Activated T-helper 1 cell treated with Interleukin-2 at 50 U/mL for 16 hours (primary cell): Measurements from ENCODE around the gene HDGF.
"Not testable (repeated sequence)": the region's sequence is repeated elsewhere in the genome, so short reads cannot be mapped to it uniquely, and the experiment has no call there.

Source experiments
- DNase-seq: peaks from one replicate; pipeline ENCODE4 v3.0.0-alpha.2; 2020; ENCODE audit warnings: low read depth

The HDGF gene

DNA sequence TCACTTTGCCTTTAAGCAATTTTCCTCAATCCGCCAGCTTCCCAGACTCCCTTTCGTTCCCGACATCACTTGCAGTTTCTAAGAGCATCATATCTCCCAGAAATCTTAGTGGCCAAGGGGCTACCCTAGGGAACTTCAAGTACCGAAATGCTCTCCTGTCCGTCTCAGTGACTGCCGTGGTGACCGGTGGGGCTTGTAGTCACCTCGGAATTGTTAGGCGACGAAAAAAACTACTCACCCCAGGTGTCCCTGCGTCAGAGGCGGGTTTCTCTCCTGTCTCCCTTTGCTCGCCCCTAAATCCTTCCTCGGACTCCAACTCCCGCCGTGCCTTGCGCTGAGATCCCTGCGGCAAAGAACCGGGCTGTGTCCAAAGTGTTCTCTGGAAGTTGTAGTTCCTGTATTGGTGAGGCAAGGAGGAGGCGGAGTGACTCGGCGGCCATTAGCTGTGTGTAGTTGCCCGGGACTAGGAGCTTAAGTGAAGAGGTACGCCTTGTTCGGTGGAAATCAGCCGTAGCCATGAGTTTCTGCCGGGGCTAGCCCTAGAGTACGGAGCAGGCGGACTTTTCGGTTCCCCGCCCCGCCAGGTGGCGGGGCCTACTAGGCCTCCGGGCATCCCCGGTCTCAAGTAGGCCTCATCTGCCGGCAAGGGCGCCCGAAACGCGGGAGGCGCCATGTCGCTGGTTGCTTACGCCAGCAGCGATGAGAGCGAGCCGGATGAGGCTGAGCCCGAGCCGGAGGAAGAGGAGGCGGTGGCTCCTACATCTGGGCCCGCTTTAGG is 15.8 kb upstream of the HDGF start, which contains the start of gene PRCC:
Gene PRCC (plus strand): TSS at position 435 of the 778 bp plus-strand sequence. CDS start 237 bp downstream, at position 672.
- peak; percentile 95 for DNase-seq

DNA sequence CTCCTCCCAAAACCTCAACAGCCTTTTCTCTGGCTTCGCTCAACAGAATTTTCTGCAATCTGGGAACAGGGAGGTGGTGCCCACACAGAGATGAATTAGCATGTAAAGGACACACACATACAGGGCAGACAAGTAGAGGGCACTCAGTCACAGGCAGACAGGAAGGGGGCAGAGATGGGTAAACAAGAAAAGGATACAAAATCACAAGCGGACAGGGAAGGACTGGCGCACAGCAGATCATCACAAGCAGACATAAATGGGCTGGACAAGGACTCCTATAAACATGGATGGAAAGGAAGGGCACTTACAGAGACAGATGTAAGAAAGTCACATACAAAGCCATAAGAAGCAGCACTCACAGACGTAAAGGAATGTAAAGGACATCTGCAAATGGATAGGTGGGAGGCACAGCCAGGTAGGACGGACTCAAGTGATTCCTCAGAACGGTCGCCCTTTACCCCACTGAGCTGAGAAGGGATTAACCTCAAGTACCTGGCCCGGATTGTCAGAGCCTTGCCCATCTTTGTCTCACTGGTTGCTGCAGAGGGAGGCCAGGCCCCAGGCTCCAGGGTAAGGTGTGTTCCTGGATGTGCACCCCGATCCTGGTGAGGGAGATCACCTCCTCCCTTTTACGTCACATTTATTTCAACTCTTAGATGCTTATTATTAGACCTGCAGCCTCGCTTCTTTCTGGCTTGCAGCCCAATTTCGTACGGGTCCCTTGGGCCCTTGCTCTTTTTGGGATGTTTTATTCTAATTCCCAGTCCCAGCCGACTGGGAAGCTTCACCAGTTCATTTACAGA is 15.0 kb upstream of the HDGF start:
- DNase-seq, result no peak

DNA sequence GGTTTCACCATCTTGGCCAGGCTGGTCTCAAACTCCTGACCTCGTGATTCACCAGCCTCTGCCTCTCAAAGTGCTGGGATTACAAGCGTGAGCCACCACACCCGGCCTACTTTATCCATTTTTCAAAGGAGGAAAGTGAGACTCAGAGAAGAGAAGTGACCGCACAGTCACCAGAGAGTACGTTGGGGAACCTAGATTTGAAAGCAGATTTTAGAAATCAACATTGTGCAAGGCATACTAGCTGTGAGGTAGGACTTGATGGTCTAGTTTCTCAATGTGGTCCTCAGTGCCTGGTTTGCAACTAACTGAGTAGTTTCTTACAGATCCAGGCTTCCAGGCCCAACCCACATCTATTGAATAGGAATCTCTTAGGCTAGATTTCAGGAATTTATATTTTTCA is 14.2 kb upstream of the HDGF start:
- DNase-seq, result no peak

DNA sequence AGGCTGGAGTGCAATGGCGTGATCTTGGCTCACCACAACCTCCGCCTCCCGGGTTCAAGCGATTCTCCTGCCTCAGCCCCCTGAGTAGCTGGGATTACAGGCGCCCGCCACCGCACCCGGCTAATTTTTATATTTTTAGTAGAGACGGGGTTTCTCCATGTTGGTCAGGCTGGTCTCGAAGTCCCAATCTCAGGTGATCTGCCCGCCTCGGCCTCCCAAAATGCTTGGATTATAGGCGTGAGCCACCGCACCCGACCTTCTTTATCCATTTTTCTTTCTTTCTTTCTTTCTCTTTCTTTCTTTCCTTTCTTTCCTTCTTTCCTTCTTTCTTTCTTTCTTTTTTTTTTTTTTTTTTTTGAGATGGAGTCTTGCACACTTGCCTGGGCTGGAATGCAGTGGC is 13.7 kb upstream of the HDGF start:
- DNase-seq, result not testable (repeated sequence)

DNA sequence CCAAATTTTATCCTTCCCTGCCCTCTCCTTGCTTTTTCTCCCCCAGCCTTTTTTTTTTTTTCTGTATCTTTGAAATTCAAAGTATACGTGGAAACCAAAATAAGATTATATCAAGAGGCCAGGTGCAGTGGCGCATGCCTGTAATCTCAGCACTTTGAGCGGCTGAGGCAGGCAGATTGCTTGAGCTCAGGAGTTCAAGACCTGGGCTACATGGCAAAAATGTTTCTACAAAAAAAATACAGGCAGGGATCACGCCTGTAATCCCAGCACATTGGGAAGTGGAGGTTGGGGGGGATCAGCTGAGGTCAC is 9.3 kb upstream of the HDGF start:
- no peak for DNase-seq

DNA sequence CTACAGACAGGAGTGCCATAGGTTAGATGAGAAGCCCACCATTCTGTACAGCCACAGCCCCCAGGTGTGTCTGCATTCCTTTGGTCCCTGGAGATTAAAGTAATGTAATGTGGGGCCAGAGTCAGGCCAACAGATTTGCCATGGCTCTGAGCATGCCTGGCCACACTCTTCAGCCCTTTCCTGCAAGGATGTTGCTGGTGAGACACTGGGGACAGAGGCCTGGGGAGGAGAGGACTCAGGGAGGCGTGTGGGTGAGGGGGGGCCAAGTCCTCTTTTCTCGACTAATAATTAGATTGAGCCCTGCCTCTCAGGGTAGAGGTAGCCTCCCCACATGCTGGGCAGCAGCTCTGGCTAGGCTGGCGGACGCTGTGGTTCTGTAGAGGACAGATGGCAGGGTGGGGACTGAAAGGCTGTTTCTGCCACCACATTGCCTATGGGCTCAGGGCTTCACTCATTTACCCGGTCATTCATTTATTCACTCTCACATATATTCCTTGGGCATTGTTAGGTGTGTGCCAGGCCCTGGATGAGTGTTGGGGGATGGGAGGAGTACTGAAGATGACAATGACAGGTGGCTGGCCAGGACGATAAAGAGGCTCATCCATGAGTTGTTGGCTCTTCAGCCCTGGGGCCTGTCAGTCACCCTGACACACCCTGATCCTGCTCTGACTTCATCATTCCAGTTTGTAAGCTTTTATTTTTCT is 8.8 kb upstream of the HDGF start:
- DNase-seq, result no peak

DNA sequence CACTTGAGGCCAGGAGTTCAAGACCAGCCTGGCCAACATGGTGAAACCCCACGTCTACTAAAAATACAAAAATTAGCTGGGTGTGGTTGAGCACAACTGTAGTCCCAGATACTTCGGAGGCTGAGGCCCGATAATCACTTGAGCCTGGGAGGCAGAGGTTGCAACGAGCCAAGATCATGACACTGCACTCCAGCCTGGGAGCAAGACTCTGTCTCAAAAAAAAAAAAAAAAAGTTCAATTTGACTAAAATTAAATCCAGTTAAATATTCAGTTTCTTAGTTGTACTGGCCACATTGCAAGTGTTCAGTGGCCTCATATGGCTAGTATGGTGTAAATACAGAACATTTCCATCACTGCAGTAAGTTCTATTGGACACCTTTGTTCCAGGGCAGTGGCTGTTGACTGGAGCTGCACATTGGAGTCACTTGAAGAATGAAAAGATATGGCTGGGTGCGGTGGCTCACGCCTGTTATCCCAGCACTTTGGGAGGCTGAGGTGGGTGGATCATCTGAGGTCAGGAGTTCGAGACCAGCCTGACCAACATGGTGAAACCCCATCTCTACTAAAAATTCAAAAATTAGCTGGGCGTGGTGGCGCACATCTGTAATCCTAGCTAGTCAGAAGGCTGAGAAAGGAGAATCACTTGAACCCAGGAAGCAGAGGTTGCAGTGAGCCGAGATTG is 6.2 kb upstream of the HDGF start:
- DNase-seq, result not testable (repeated sequence)

DNA sequence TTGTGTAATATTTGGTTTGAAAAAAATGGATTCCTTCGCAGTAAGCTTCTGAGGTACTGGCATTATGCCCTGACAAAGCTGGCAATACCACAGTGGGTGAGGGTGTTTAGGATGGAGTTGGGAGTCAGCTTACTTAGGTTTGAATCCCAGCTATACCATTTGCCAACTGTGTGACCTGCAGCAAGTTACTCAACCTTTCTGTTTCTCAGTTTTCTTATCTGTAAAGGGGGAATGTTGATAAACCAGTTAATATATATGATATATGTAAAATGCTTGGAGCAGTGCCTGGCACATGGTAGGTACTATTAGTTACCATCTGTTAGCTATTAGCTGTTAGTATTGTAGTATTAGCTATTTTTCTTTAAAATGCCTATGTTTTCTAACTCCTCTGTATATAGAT is 4.9 kb upstream of the HDGF start:
- no peak for DNase-seq

DNA sequence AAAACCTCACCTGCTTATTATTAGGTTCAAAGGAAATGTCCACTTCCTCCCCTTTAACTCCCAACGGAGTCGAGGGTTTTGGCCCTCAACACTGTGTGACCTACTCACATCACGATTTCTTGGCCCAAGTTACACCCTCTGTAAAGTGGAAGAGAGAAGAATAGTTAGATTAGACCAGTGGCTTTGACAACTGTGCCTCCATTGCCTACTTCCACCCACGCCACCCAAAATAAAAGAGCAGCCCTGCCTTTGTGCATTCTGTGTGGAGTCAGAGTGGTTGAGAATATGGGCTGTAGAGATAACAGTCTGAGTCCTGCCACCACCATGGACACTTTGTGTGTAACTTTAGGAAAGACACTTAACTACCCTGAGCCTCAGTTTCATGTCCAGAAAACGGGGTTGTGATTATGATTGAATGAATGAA is 4.1 kb upstream of the HDGF start:
- DNase-seq, result no peak

DNA sequence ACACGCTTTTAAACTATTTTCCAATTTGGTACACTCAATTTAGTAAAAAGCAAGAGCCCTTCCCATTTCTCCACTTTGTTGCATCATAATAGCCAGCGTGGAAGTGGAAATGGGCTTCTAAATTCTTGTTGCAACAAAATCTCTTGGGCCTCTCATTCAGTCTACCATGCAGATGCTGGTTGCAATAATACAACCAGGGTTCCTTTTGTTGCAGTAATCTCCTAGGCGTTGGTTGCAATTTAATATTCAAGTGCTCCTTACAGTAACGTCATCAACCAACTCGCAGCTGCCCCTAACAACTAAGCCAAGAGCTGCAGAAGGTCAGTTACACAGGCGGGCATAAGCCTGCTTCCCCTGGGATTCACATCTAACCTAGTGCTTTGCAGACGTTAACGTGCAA is 2.7 kb upstream of the HDGF start:
- DNase-seq, result no peak

DNA sequence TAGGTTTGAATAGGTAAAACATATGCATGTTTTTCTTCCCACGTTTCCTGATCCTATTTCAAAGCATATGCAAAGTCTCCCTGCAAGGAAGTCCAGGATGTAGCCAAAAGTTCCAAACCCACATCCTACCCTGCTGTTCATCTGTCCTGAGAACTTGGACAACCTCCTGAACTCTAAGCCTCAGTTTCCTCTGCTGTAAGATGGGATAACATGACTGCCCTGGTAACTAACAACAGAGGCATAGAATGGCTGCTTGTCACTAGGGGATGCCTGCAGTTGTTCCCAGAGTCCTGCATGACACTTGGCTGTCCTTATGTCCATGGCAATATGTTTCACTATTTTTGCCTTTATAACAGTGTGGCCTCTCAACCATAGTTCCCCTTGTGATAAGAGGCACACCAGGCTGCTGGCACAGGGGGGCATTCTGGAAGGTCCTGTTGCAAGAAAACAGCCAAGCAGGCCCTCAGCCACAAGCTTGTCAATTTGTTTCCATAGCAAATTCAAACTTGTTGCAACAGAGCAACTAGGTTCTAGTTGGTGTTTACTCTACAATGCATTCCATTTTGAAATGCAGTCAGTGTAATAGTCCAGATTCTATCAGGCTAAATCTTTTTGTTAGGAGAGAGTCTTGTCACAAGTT is 1.5 kb upstream of the HDGF start:
- no peak for DNase-seq

DNA sequence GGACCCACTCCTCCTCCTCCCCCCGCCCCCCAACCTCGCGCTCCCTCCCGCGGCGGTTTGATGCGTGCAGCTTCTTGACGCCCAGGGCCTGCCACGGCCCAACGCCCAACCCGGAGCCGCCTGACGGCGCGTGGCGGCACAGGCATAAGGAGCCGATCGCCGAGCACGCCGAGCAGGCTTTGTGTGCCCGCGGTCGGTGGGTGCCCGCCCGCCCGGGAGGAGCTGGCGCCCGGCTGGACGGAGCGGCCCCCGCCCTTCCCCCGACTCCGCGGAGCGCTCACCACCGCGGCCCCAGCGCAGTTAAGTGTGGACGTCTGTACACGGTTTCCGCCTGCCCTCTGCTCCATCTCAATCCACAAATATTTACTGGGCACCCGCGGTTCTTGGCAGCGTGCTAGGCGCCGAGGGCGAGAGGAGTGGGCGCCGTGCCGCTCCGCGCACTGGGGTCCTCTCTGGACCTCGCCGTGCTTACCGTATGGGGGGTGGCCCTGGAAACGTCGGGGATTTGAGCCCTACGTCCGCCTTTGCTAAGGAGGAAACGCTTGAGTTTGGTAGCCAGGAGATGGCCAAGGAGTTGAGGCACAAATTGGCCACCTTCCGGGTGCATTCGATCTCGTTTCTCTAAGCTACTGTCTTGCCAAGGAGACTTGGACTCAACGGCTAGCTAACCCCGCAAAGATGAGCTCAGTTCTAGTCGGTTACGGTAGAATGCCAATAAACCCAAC is 444 bp upstream of the HDGF start:
- DNase-seq, result peak; percentile 96

DNA sequence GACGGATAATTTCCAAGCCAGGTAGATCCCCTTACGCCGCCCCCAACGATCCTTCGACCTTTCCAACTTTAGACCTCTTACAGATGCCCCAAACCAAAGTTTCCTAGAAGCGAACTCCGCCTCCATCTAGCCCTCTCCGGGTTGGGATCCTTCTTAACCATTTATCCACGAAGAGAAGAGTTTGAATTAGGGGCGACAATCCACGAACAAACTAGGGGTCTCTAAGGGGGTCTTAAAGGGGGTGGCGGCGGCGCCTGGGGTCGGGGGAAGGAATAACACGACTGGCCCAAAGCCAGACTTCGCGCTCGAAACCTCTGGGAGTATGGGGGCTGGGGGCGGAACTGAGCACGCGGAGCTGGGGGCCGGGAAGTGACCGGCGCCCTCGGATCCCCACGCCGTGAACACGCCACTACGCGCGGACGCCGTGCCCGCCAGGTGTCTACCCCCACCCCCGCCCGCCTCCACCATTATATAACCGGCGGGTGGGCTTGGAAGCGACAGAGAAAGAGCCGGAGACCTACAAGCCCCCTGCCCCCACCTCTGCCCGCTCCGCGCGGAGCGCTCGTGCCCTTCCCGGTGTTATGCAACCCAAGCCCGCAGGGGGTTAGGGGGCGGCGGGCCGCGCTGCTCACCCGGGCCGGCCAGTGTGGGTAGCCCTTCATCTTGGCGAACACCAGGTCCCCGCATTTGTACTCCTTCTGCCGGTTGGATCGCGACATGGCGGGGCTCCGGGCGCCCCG is 594 bp downstream of the HDGF start:
- DNase-seq, result no peak

DNA sequence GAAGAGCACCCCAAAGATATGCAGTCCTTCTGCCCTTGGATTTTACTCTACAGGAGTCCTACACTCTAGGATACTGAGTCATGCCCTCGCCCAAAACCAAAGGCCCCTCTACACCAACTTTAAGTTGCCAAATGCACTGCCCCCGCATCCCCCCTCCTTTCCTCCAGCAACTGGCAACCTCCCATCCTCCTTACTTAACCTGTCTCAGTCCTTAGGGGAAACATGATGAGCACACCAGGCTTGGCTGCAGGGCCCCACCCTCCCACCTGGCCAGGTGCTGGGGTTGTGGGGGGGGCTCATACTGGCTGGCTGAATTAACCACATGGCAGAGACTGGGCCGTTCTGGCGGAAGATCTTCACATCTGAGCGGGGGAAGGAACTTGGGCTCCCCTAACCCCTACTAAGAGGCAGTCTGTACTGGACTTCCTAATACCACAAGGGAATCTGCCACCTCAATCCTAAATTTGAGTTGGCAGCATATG is 1.2 kb downstream of the HDGF start:
- DNase-seq, result no peak

DNA sequence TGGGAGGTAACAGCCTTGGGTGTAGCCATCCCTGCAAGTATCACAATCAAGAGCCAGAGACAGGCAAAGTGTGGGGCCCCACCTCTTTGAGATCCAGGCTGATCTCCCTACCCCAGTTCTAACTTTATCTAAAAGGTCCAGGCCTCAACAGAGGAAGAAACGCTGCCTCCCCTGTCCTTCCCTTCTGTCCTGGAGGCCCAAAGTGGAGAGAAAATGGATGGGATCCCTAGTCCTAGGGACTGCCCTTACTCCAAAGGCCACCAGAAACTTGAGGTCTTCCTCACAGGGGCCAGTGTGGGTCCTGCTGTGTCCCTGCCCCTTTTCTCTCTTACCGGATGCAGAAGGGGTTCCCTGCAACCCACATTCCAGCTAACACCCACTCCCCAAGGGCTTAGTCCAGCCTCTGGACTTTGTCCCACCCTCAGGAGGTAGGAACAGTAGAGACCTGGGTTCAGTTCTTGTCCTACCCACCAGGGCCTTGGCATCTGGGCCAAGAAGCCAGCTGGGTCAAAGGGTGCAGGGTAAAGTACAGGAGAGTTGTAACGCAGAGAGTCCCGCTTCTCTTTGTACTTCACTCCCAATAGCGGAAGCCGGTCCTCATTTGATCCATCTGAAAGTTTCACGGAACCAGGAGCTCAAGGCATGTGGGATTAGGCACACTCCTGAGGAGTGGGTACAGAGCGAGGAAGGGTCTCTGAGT is 1.9 kb downstream of the HDGF start:
- DNase-seq, result no peak

DNA sequence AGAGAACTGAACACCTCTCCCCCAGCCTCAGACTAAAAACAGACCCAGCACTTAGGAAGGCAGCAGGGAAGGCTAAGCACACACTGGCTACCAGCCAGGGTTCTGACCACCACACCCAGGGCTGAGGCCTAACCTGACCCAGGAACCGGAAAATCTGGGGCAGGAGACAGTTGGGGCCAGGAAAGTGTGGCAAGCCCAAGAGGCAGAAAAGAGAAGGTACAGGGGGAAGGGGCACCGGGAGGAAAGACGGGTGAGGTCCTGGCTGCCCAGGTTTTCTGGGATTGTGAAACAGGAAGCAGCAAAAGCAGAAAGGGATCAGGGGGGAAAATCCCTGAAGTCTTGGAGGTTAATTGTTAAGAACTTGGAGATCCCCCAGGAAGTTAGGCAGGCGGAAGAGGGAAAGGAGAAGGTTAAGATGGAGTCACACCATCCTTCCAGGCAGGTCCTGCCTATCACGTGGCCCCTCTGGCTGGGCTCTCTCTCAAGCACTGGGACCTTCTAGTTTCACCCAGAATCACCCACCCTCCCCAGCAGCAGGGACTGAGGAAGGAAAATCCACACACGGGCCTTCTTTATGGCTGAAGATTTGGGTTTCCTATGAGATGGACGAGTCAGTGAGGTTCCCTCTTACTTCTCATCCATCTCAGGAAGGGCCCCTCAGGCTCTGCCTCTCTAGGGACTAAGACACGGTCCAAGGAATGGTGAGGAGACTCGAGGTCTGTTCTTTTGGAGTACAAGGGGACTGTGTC is 2.6 kb downstream of the HDGF start:
- DNase-seq, result no peak

DNA sequence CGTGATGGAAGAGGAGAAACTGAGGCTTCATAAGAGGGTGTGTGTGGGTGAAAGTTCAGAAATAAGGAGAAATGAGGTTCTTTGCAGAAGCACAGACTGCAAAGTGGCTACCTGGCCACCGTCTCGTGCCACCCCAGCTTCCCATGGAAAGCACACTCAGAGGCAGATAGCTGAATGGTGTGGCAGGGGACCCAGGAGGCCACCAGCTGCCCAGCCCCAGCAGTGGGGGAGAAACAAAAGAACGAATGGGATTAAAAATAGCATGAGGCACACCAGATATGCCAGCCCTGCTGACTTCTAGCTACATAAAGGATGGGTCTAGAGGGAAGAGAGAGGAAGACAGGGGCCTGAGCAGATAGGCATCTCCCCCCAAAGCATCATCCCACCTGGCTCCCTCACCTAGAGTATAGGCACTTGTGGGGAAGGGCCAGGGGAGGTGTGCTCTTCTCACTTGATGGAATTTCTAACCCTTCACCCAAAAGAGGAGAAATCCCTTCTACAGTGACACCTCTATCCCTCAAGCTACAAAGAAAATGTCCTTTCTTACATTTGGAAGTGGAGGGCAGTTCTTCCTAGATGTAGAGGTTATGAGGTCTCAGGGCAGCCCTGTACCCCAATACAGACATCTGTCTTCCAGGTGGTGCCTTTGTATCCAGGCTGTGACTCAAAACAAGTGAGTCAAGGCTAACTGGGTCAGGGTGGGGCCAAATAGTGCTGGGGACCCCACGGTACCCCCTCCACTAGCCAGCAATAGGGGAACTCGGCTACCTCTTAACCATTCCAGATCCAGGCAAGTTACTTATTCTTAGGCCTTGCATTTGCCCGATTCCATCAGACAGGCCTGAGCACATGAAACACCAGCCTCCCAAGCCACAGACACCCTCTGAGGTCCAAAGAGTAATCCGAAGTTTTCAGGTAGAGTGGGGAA is 3.5 kb downstream of the HDGF start:
- no peak for DNase-seq
